Activated CD4-positive, alpha-beta T cell treated with anti-CD3 and anti-CD28 coated beads, Interleukin-2, amount 50 U/mL, for 48 hours (primary cell): ENCODE data around the gene CYB5R4.

Experiments
- DNase-seq, 2 experiments: peaks; one replicate each; pipeline ENCODE4 v3.0.0-alpha.2; 2020

Gene CYB5R4, protein sequence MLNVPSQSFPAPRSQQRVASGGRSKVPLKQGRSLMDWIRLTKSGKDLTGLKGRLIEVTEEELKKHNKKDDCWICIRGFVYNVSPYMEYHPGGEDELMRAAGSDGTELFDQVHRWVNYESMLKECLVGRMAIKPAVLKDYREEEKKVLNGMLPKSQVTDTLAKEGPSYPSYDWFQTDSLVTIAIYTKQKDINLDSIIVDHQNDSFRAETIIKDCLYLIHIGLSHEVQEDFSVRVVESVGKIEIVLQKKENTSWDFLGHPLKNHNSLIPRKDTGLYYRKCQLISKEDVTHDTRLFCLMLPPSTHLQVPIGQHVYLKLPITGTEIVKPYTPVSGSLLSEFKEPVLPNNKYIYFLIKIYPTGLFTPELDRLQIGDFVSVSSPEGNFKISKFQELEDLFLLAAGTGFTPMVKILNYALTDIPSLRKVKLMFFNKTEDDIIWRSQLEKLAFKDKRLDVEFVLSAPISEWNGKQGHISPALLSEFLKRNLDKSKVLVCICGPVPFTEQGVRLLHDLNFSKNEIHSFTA

DNA sequence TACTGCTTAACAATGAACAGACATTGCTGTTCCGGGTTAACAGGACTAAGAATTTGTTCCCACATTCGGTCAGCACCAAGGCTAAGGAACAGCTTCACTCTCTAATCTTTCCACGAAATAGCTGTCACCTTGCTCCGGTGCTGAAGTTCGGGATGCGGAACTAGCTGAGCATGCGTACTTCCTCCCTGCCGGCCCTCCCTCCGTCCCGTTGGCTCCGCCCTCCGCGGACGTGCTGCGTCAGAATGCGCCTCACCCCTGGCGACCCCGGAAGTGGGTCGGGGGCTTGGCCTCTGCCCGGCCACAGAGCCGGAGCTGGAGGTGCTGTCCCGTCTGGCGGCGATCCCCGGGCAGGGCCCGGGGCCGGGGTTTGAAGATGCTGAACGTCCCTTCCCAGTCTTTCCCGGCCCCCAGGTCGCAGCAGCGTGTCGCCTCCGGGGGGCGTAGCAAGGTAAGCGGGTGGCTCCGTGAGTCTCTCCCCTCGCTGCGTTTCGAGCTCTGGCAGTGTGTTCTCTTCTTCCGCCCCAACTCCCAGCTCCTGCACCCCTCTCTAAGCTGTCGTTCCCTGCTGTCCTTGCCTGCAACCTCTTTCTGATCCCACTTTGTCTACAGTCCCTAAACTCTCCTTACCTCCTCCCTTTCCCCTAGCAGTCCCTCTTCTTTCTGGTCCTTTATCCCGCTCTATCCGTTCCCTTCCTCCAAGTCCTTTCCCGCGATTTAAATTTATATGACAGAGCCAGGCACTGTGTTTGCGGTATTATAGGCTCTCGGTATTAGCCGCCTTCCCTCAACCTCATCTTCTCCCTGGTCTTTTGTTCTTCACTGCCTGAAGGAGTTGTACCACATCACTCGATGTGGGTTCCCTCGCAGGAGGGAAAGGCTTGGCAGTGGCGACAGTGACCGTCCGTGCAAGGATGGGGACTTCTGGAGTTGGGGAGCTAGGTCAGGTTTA, at the start of gene CYB5R4:
CYB5R4 (plus strand) TSS at position 280 of the 949 bp plus-strand sequence; CDS start at position 374, 94 bp downstream.
- peak; percentile 95 for DNase-seq

DNA sequence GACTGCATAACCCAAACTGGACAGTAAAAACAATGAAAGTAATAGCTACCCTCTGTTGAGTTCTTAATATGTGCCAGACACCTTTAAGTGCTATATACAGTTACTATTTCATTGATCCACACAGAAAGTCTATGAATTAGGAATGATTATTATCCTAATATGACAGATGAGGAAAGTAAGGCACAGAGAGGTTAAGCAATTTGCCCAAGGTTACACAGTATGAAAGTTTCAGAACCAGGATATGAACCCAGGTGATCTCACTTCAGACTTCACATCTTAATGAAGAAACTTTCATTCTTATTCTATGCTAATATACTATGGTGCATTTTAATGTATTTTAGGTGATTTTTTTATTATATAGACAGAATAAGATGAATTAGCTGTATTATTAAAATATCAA, 46.9 kb upstream of the CYB5R4 start:
- no peak for DNase-seq

DNA sequence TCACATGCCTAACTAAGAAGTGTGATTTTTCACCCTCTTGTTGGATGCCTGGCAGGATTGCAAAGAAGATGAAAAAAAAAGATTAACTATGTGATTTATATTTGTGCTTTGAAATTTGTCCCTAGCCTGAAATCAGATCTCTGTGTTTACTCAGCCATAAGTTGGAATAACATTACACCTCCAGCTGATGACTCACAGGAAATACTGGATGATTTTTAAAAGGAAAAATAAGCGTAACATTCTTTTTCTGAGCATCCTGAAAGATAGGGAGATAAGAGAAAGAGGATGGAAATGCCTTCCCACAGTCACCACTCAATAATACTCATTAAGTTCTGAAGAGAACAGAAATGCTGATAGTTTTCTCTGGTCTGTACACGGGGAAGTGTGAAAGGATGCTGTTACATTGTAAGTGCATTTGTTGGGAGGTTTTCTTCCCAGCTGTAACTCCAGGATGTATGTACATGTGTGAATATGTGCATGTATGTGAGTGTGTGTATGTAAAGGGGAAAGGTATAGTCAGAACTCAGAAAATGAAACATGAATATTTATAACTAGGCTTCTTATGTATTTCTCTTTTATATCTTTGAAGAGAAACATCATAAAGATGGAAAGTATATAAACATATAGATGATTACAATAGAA, 43.7 kb upstream of the CYB5R4 start:
- DNase-seq = no peak

DNA sequence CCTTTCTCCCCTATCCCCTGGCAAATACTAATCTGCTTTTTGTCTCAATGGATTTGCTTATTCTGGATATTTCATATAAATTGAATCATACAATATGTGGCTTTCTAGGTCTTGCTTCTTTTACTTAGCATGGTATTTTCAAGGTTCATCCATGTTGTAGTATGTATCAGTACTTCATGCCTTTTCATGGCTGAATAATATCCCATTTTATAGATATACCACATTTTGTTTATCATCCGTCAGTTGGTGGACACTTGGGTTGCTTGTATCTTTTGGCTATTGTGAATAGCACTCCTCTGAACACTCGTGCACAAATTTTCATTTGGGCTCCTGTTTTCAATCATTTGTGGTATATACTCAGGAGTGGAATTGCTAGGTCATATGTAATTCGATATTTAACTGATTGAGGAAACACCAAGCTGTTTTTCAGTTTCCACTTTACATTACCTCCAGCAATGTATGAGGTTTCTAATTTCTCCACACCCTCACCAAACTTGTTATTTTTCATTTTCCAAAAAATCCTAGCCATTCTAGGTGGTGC, 36.8 kb upstream of the CYB5R4 start:
- DNase-seq = no peak

DNA sequence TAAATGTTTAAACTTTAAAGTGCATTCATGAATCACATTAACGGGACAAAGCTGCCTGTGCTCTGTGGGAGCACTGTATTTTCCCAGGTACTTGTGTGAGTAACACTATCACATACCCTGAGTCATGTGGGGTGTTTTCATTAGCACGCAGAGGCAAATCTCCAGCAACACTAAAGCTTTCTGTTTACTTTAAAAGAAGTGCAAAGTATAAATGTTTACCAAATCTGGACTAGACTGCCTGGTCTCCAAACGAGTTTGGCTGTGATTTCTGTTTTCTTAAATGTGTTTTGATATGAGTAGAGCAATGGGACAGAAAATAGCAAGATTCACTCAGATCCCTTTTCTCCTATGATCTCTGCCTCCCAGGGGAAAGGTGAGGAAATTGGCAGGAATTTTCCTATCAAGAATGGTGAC, 35.1 kb upstream of the CYB5R4 start:
- DNase-seq = no peak

DNA sequence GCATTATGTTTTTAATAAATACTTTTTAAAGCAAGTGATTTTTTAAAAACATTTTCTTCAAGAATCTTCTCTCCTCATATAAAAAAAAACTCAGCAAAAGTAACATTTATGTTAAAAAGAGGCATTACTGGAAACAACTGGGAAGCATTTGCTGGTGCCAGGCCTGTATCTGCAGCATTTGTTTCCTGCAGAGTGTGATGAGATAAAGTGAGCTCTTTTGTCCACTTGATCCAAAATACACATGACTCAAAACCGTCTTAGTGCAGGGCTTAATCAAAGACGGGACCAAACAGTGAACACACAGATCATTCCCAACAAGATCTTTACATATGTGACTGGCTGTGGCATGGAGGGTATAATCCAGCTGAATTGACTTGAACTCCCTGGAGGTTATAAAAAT, 34.7 kb upstream of the CYB5R4 start:
- DNase-seq = no peak

DNA sequence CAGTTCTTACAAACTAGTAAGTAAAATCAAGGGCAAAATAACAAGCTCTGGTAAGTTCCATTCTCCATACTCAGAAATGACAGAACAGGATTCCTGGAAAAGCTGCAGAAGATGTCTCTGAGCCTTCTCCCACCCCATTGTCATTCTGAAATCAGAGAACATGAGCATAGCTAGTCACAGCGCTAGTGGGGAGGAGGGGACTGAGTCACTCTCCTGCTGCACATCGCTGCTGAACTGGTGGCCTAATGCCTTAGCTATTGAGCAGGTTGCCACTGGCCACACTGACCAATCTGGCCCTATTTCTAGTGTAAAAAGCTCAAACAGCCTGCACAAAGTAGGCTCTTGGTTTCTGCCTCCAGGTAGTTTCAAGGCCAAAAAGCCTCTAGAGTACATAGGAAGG, 32.4 kb upstream of the CYB5R4 start:
- no peak for DNase-seq

DNA sequence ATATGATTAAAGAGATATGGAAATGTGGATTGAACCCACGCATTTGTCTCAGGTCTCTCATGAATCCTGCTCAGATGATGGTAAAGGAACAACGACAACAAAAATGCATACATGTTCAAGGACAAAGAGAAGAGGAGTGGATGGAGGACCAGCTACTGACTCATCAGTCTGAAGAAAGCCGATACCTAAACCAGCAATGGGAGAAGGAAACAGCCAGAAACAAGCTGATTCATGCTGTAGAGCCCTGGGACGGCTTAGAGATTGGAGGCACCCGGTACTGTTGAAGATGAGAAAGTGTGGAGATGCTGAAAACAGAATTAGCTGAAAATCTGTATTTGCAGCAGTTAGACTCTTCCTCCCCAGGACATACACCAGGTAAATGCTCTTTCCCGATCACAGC, 20.8 kb upstream of the CYB5R4 start:
- DNase-seq = no peak

DNA sequence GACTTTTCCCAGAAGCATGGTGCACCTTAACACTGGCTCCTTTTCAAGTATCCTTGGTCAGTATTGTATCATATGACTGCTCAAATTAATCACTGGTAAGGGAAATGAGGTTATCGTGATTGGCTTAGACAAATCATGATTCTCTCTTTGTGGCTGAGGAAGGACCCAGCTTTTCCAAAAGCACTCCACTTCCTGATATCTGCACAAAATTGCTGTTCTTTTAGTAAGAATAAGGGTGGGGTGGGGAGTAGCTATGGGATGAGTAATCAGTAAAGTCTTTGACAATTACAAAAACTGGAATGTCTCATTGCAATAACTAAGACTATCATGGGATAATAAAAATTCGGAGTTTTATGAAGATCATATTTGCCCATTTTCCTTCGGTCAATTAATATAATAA, 15.3 kb upstream of the CYB5R4 start:
- no peak for DNase-seq

DNA sequence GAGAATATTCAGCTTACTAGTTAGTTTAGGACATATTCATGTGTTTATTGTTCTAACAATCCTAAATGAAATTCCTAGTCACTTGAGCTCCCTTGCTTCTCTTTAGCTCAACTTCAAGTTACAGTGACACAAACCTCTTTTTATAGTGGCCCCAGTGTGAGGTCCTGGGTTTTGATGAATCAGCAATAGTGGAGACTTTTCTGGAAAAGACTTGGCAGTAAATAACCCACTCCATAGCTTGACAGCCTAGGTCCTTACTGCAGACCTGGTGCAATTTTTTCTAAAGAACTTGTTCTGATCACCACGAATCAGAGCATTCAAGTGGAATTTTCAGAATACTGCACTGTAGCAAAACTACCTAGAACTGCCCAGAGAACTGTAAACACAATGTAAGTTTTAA, 13.2 kb upstream of the CYB5R4 start:
- no peak for DNase-seq

DNA sequence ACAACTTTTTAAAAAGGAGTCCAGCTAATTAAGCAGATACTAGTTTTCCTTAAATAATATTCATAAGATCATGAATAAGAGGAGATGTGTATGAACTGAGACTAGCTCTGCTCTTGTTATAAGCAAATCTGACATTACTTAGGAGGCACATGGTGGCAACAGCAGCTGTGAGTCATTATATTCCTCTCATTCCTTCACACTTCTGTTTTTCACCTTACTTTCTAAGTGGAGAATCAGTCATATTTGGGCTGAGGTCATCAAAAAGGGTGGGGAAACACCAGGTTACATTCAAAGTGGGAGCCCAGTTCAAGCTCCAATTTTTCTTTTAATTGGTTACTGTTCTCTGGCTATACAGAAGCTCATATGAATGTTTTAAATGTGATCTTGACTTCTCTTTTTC, 12.3 kb upstream of the CYB5R4 start:
- DNase-seq = no peak

DNA sequence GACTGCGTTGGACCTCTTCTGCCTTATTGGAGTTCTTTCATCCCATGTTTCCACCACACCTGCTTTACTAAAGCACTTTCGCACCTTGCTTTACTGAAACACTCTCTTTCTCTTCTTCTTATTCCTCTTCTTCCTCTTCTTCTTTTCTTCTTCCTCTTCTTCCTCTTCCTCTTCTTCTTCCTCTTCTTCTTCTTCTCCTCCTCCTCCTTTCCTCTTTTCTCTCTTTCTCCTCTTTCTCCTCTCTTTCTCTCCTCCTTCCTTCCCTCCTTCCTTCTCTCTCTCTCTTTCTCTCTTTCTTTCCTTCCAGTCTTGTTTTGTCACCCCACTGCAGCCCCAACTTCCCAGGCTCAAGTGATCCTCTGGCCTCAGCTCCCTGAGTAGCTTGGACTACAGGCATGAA, 10.4 kb upstream of the CYB5R4 start:
- no peak for DNase-seq

DNA sequence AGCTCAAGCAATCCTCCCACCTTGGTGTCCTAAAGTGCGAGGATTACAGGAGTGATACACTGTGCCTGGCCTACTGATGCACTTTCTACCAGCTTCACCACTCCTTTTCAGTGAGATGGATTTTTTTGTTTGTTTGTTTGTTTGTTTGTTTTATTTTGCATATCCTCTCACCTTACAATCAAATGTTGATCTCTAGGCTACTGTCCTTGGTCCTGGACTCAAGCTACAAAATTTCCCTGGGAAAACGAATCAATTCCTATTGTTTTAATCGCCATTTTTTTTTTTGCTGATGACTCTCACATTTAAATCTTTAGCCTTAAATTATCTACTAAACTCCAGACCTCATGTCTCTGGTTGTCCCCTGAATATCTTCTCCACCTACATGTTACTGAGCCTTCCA, 9.9 kb upstream of the CYB5R4 start:
- DNase-seq = no peak

DNA sequence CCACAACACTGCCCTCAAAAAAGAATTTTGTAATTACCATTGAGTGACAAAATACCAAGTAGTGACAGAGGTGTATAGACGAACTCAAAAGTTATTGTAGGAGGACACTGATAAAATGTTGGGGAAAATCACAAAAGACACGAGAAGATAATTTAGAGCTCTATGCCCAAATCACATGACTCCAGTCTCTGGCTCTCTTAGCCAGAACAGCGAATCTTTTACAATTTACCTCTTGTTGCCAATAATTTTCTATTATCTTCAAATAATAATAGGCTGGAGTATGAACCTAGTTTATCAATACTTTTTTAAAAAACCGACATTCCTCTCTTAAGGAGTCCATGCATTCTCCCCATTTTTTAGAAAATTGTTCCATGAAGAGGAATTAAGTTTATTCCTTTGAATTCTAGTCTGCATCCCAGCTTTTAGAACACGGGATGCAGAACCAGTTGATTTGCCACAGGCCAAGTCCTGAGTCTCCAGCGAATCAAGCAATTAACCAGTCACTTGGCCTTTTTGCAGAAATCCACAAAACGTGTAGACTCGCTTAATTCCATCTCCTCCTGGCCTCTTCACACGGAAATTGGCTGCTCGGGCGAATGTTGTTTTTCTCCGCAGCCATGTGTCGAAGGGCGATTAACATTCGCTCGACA, 6.8 kb upstream of the CYB5R4 start:
- no peak for DNase-seq

DNA sequence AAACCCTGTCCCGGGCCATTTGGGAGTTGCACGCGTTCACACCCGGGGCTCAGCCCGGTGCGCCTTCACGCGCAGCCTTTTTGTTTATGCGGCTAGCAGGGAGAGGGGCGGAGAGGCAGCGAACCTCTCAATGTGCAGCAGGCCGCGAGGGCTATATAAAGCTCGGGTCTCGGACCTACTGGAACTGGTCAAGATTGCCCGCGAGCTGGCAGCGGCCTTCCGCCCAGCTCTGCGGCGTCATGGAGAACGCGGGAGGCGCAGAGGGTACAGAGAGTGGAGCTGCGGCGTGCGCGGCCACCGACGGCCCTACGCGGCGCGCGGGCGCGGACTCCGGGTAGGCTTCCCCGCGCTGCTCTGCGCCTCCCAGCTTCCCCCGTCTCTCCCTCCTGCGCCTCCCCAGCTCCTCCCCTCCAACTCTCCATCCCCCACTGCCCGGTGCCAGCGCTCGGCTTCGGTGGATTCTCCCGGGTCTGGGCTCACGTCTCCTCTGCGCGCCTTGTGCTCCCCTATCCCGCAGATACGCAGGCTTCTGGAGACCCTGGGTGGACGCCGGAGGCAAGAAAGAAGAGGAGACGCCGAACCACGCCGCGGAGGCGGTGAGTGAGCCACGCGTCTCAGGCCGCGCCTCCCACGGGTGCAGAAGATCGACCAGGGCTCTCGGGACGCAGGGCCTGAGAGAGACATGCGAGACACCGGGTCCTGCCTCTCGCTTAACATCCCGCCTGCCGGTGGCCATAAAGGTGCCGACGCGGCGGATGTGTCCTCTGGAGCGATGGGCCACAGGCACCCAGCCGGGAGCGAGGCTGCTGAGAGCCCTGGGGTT, 6.1 kb upstream of the CYB5R4 start, which contains the start of gene RIPPLY2:
RIPPLY2 (plus strand) TSS at position 183 of the 823 bp plus-strand sequence; CDS start at position 240, 57 bp downstream.
- peak; percentile 8 to 10 for DNase-seq

DNA sequence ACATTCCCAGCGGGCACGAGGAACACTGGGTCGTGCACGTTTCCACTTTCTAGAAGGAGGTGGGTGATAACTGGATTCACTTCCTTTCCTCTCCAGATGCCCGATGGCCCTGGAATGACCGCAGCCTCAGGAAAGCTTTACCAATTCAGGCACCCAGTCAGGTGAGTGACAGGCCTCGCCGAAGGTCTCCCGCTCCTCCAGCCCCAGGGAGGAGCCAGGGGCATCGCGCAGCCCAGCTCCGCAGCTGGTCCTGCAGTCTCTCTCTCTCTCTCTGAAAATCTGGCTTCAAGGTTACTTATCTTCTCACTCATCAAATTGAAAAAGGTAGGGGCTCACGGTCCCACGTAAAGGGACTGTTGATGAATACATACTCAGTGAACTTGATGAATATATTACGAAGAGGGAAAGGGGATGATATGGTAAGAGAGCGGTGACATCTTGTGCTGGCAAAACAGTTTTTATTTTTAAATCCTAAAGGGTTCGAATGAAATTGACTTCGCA, 5.4 kb upstream of the CYB5R4 start:
- DNase-seq = no peak

DNA sequence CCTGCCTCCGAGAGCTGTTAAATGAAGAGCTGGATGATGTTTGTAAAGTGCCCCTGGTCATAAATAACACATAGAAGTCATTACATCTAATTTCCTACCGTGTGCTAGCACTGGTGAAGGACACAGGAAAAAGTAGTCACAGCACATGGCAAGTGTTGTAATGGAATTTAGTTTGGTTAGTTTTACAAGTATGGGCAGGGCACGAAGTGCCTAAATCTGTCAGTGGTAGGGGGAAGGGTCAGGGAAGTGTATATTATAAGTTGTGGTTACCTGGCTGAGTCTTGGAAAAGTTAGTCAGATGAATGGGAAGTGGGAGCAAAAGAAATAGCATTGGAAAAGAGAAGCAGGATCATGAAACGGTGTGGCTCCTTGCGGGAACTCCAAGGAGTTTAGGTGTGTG, 4.7 kb upstream of the CYB5R4 start:
- no peak for DNase-seq

DNA sequence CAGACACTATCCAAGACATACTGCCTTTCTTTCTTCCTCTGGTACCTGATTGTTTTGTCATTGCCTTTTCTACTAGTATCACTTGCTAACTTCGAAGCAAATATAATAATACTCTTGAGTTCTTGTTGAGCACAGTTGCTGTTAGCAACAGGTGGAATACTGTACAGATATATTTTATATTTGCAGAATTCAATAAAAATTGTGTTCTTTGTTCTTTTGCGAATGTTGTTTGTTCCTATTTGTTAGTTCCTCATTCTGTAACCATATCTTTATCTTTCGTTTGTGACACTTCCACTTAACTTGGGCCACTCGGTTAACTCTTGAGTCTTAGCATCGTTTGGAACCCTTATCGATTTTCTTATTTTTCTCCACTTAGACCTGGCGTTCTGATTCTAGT, 868 bp downstream of the CYB5R4 start:
- DNase-seq = no peak

DNA sequence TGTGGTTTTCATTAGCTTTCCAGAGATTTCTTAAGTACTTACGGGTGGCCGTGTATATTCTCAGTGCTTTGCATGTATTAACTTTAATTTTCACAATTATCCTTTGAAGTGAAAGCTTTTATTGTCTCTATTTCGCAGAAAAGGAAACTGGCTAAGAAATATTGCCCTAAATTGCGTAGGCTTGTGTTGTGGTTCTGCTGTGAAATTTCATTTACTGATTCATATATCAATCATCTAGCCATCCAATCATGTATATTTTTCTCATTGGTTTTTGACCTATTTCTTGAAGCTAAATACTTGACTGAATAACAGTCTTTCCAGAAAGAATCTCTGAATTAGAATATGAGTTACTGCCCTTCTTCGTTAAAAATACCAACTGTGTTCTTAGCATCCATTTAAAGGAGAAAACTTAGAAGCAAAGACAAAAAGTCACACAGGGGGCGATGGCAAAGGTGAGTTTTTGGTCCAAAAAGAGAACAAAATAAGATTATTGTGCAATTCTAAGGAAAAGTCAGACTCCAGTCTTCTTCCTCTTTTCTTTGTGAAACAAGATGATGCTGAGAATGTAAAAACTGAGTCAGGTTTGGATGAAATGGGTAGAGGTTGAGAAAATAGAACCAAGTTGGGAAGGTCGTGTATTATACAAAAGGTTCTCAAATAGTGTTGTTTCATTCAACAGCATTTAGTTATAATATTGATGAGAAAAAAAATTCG, 1.4 kb downstream of the CYB5R4 start:
- no peak for DNase-seq

DNA sequence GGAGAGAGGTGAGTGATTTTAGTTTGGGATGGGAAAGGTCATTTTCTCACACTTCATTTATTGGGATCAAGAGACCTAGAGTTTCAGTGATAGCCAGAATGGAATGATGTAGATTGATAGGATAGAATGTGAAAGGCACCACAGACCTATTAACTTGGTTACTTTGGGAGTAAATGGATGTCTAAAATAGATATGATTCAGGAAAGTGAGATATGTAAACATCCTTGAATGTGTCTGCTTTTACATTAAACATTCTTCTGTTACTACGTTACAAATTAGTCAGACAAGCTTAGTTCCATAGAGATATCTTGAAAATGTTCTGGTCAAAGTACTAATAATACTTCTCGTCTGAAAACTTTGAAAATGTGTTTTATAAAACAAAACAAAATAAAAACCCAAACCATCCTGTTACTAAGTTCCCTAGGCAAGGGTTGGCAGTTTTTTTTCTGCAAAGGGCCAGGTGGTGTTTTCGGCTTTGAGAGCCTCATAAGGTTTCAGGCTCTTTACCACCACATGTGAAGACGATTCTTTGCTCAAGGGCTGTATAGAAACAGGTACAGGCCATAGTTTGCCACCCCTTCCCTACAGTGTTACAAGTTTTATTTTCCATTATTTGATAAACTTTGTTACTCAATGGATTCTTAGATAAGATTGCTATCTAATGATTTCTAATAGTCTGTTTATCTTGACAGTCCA, 3.4 kb downstream of the CYB5R4 start:
- no peak for DNase-seq
